Forelimb muscle (tissue), 1 donor: ENCODE results near the gene CTXN2. TPM values are rescaled to one million over a fixed set of nuclear protein-coding genes. Genes with fewer than 3 reads are reported as not detected.
A peak's percentile ranks its signal among the peaks of the same experiment; 100 is the strongest.

Source experiments
- DNase-seq: peaks from one replicate; pipeline ENCODE4 v3.0.0-alpha.2; 2013; ENCODE audit warnings: low read depth
- polyA plus RNA-seq: library from polyadenylated mRNA; unstranded; fragments of 120-200 nt; gene quantifications from one replicate; pipeline ENCODE4 v1.2.1, GENCODE V29; 2013; ENCODE audit not compliant: insufficient read length

The CTXN2 gene
- polyA plus RNA-seq, 1 donor, result not detected

DNA sequence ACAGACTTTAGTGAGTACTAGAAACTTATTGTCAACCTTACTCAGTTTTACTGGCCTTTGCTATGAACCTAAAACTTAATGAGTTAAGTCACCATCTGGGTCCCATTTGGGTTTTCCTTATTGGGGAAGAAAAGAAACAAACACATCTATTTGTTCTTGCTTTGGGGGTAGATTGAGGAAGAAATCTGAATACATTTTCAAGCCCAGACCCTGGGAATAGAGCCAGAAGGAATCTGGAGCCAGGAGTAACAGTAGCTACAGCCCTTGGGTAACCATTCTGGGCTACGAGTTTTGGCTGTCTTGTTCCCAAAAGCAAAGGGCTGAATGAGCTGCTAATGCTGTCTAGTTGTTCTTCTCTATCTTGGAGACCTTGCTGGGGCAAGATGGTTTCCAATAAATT, 31.2 kb downstream of the CTXN2 start:
- DNase-seq, result no peak

DNA sequence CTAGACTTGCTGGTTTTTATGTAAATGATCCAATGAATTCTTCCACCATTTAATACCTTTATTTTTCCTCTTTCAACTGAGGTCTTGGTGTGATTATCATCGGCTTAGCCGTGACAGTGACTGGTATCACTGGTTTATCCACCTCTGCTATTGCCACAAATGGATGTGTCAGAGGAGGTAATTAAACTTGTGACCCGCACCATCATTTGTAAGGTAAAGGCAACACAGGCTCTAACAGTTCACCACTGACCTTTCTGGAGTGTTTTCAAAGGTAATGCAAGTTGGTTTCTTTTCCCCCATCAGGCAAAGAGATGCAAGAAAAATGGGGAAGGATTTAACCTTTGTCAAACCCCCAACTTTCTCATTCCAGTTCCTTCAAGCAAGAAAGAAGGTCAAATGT, 34.3 kb downstream of the CTXN2 start:
- DNase-seq, result no peak

DNA sequence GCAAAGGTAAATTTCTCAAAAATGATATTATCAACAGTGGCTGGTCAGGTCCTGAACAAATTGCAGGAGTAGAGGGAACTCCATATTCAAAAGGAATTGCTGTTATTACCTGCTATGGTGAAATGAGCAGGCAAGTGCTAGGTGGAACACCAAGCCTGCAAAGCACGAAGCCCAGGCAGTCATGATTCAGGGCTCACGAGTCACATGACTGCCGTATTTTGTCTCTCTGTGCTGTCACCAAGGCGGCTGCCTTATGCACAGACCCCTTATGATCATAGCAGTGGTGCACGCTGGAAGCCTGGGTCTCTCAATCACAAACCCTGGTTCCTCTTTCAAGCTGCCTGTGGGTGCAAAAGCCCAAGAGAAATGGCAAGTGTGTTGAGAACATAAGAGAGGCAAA, 39.0 kb downstream of the CTXN2 start:
- no peak for DNase-seq

DNA sequence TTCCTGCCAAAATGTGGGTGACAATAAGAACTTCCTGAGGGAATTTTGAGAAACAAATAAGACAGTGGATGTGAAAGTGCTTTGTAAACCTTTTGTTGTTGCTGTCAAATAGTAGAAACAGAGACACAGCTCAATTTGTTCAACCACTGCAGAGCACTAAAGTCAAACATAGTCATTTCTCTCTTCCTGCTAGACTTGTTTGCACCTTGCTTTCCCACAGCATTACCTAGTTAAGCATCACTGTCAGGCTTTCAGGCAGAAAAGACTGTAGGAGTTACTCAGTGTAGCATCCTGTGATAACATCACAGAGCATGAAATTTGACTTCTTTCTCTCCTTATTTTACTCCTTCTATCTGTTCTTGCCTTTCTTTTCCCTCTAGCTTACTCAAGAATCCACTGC, 41.8 kb downstream of the CTXN2 start:
- no peak for DNase-seq

DNA sequence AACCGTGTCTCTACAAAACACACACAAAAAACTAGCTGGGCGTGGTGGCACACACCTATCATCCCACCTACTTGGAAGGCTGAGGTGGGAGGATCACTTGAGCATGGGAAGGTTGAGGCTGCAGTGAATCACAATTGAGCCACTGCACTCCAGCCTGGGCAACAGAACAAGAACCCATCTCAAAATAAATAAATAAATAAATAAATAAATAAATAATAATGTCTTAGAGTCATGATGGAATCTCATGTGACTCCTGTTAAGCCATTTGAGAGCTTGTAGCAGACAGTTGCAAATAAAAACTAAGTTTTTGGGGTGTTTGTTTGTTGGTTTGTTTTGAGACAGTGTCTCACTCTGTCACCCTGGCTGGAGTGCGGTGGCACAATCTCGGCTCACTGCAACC, 47.9 kb downstream of the CTXN2 start:
- DNase-seq, result no peak

DNA sequence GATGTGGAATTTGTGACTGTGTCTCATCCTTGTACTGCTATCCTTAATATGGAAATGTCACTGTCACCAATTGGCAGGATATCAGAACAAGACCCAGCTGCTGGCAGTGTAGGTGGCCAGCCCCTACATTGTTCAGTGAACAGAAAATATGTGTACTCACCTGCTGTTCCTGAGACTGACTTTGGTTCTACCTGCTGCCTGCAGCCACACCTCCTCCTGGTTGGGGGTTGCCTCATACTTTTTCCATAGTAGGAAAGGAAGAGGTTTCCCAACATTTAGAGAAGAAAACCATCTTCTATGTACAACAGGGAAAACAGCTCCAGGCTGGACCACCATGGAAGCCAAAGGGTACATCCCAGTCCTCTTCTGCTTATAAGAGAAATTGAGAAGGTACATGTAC, 50.5 kb downstream of the CTXN2 start:
- DNase-seq, result no peak

DNA sequence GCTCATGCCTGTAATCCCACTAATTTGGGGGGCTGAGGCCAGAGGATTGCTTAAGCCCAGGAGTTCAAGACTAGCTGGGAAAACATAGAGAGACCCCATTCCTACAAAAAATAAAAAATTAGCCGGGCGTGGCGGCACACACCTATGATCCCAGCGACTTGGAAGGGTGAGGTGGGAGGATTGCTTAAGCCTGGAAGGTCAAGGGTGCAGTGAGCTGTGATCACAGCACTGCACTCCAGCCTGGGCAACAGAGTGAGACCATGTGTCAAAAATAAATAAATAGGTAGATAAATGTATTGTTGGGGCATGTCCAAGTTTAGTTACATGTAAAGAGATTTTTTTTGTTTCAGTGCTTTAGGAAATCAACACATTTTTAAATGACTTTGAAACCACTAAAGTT, 51.1 kb downstream of the CTXN2 start:
- DNase-seq, result no peak

DNA sequence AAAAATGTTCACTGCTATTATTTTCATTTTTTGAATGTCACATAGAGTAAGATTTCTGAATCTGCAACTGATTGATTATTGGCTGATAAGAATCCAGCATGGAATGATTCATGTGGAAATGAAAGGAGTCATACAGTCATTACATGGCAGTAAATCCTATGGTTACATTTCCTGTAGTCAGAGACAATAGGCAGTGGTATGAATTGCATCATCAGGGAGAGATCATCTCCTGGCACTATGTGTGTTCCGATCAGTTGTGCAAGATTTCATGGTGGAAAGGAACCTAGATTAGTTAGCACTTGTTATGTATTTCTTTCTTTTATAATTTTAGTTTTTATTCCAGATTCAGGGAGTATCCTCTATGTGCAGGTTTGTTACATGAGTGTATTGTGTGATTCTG, 53.5 kb downstream of the CTXN2 start:
- DNase-seq, result no peak

DNA sequence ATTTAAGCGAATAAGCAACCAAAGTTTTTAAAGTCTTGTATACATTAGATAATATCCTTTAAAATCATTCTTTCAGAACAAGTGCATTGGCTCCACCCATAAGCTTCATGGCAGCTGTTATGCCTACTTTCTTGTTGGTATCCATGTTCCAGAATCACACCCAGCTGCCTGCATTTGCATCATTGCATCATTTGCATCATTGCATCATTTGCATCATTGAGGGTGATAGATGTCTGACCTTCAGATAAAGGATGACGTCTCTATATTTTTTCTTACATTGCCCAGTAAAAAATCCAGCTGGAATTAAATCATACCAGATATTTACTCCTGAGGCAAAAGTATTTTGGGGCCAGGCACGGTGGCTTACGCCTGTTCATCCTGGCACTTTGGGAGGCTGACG, 56.9 kb downstream of the CTXN2 start:
- DNase-seq, result no peak

DNA sequence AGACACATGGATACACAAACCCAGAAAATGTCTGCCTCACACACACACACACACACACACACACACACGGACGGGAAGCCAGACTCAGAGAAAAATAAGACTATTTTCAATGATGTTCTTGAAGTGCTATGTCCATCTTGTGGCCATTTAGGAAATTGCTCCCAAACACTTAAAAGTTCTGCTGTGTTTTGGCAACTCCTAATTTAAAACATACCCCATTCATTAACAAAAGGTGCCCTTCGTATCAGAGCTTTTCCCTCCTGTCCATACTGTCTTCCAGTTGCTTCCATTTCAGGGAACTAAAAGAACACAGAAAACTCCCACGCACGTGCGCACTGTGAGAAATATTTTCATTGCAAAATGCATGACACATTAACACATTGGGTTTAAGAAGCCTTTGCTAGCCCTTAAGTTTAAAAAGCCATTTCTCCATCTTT, 59.2 kb downstream of the CTXN2 start:
- DNase-seq, result peak; percentile 50

DNA sequence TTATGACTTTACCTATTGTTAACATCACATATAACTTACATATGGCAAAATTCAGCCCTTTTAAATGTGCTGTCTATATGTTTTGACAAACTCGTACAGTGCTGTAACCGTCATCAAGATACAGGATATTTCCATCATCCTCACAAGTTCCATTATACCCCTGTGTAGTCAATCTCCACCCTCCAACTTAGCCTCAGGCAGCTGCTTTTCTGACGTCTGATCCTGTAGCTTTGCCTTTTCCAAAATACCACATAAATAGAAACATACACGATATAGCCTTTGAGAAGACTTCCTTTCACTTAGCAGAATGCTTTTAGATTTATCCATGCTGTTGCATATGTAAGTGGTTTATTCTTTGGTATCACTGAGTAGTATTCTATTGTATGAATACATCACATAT, 61.7 kb downstream of the CTXN2 start:
- no peak for DNase-seq

Other genes starting within 250 kb of the CTXN2 start
- gene SLC24A5, start 70.7 kb upstream of the CTXN2 start, polyA plus RNA-seq, result not detected
- 11.7 TPM for gene MYEF2, start 13.4 kb upstream of the CTXN2 start, polyA plus RNA-seq
- gene SLC12A1, start 14.6 kb downstream of the CTXN2 start, polyA plus RNA-seq, result 0.15 TPM
- 107 TPM for gene DUT, start 139.8 kb downstream of the CTXN2 start, polyA plus RNA-seq